HG02678 (cell line): ENCODE results near the gene SGPP1.
"Not testable (repeated sequence)": the region's sequence is repeated elsewhere in the genome, so short reads cannot be mapped to it uniquely, and the experiment has no call there.

Experiments used
- ATAC-seq: cut with Tn5 transposase; IDR thresholded peaks from one replicate; pipeline ENCODE4 v1.9.1; 2021; ENCODE audit warnings: mild to moderate bottlenecking, moderate library complexity; ENCODE audit not compliant: unreplicated experiment

Gene SGPP1

GRCh38 chr14:63727736-63728728 is at the start of gene SGPP1:
SGPP1 (minus strand) TSS chr14:63728065; CDS start chr14:63727944, 121 bp downstream.
- peak; percentile 86 for ATAC-seq

- ATAC-seq: no peak
These were observed 49.2 kb upstream of the SGPP1 start for GRCh38 chr14:63777024-63777423.

GRCh38 chr14:63773504-63773903 is 45.6 kb upstream of the SGPP1 start:
- no peak for ATAC-seq

- peak; percentile 77 for ATAC-seq
These were observed 42.4 kb upstream of the SGPP1 start for GRCh38 chr14:63770187-63770807.

- ATAC-seq: no peak
These were observed 38.7 kb upstream of the SGPP1 start for GRCh38 chr14:63766611-63767010.

GRCh38 chr14:63764620-63765139 is 36.8 kb upstream of the SGPP1 start:
- ATAC-seq: no peak

GRCh38 chr14:63764103-63764502 is 36.2 kb upstream of the SGPP1 start:
- no peak for ATAC-seq

- no peak for ATAC-seq
These were observed 33.7 kb upstream of the SGPP1 start for GRCh38 chr14:63761351-63762117.

GRCh38 chr14:63760014-63760413 is 32.1 kb upstream of the SGPP1 start:
- peak; percentile 73 for ATAC-seq

GRCh38 chr14:63759456-63759855 is 31.6 kb upstream of the SGPP1 start:
- ATAC-seq: peak; percentile 59

GRCh38 chr14:63757211-63757610 is 29.3 kb upstream of the SGPP1 start:
- no peak for ATAC-seq

- ATAC-seq: no peak
These were observed 24.7 kb upstream of the SGPP1 start for GRCh38 chr14:63752449-63753169.

GRCh38 chr14:63751076-63751475 is 23.2 kb upstream of the SGPP1 start:
- ATAC-seq: not testable (repeated sequence)

- ATAC-seq: peak; percentile 38
These were observed 20.0 kb upstream of the SGPP1 start for GRCh38 chr14:63747846-63748245.

- ATAC-seq: peak; percentile 80
These were observed 18.1 kb upstream of the SGPP1 start for GRCh38 chr14:63745858-63746425.

- ATAC-seq: no peak
These were observed 17.4 kb upstream of the SGPP1 start for GRCh38 chr14:63745272-63745671.

GRCh38 chr14:63737582-63738006 is 9.7 kb upstream of the SGPP1 start:
- ATAC-seq: peak; percentile 91

GRCh38 chr14:63735720-63736119 is 7.9 kb upstream of the SGPP1 start:
- ATAC-seq: no peak

GRCh38 chr14:63730659-63731058 is 2.8 kb upstream of the SGPP1 start:
- no peak for ATAC-seq

- peak; percentile 26 for ATAC-seq
These were observed 582 bp downstream of the SGPP1 start for GRCh38 chr14:63727231-63727735.
